ENCODE results near the gene TSPOAP1.

TSPOAP1 gene

DNA sequence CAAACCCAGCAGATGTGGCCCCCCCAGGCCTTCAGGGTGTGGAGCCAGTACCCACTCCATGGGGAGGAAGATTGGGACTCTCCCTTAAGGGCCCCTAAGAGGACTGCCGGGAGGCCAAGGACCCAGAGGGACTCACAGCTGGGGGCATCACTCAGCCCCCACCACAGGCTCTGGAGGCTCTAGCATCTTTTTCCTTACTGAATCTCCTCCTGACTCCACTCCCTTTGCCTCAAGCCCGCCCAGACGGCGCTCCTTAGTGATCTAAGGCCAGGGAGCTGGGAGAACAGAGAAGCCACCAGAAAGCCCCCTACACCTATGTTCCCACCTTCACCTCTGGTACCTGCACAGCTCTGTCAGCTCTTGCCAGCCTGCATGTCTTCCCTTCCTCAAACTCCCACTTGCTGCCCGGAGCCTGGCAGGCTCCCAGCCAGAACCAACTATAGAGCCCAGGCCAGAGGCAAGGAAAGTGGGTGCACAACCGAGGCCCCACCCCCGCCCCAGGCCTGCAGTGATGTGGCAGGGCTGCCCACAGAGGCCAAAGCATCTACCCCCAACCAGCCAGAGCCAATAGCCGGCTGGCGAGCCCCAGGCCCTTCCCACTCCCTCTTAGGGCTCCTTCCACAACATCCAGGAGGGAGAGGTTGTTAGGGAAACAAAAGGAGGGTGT lies 25.5 kb downstream of the TSPOAP1 start:
- no peak for DNase-seq

DNA sequence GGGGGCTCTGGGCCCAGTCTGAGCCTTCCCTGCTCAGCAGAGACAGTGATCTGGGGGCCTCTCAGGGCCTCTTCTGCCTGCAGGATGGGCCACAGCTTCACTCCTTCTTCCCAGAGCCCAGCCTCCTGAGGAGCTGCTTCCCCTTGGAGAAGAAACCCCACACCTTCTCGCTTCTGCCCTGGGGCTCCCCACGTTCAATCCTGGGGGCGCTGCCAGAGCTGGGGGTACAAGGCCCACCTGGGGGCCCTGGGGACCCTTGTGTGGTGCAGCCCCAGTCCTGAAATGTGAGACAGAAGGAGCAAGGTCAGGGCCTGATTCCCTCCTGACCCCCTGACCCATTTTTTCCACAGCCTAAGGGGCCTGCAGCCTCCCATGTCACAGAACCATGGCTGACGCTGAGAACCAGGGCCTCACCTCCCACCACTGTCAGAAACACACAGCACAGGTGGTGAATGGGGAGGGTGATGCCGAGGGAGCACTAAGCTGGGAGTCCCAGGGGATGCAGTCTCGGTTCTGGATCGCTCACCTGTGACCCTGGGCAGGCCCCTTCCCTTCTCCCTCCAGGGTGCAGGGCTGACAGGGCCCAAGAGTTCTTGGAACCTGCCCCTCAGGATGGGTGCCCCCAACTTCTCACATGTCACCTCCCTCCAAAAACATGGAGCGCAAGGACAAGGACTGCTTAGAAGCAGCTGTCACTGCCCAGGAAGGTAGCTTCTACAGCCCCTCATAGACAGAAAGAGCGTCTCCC lies 26.2 kb downstream of the TSPOAP1 start:
- DNase-seq: no peak

- no peak for DNase-seq
These were observed 27.0 kb downstream of the TSPOAP1 start for GRCh38 chr17:58301504-58302150.

GRCh38 chr17:58300336-58300735 lies 28.3 kb downstream of the TSPOAP1 start:
- no peak for DNase-seq

DNA sequence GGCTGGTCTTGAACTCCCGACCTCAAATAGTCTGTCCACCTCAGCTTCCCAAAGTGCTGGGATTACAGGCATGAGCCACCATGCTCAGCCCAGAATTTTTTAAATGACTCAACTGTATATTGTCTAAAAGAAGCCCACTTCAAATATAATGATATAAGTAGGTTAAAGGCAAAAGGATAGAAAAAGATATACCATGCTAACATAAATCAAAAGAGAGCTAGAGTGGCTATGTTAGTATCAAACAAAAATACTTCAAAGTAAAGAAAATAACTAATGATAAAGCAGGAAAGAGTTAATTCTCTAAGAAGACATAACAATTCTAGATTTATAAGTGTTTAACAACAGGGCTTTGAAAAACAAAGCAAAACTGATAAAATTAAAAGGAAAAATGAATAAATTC lies 34.6 kb downstream of the TSPOAP1 start:
- no peak for DNase-seq

GRCh38 chr17:58291246-58291645 lies 37.3 kb downstream of the TSPOAP1 start:
- no peak for DNase-seq

- DNase-seq: no peak
These were observed 38.7 kb downstream of the TSPOAP1 start for GRCh38 chr17:58289869-58290268.

- DNase-seq: no peak
These were observed 43.2 kb downstream of the TSPOAP1 start for GRCh38 chr17:58285422-58285810.

DNA sequence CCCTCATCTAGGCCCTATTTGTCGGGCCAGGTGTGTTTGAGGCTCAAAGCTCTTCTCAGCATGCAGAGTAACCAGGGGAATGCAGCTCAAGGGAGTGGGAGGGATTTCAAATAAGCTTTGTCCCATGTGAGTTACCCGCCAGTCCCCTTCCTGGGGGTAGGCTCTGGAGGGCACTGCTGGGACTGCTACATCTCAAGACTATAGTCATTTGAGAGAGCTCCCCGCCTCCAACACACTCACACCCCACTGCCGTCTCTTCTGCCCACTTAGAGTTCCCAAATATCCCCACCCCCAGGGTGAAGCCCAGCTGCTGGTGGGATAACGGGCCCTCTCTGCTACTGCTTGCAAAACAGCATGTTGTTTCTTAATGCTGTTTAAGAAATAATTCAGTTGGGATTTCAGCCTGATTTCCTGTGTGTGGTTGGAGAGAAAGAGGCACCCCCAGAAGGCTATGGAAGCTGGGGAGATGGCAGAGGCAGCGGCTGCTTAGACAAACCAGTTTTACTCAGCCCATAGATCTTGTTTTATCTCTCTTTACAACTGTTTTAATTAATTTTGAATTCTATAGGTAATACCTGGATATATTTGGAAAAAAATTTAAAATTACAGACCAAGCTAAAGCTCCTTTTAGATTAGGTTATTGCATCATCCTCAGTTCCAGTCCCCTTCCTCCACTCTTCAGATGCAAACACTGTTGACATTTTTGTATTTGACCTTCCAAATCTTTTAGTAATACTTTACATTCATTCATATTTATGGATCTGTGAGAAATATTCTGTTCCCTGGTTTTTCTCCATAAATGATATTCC lies 43.8 kb downstream of the TSPOAP1 start:
- no peak for DNase-seq

- DNase-seq: no peak
These were observed 44.7 kb downstream of the TSPOAP1 start for GRCh38 chr17:58283674-58284612.

GRCh38 chr17:58282442-58282841 lies 46.2 kb downstream of the TSPOAP1 start:
- no peak for DNase-seq

GRCh38 chr17:58281511-58282011 lies 47.0 kb downstream of the TSPOAP1 start:
- no peak for DNase-seq

DNA sequence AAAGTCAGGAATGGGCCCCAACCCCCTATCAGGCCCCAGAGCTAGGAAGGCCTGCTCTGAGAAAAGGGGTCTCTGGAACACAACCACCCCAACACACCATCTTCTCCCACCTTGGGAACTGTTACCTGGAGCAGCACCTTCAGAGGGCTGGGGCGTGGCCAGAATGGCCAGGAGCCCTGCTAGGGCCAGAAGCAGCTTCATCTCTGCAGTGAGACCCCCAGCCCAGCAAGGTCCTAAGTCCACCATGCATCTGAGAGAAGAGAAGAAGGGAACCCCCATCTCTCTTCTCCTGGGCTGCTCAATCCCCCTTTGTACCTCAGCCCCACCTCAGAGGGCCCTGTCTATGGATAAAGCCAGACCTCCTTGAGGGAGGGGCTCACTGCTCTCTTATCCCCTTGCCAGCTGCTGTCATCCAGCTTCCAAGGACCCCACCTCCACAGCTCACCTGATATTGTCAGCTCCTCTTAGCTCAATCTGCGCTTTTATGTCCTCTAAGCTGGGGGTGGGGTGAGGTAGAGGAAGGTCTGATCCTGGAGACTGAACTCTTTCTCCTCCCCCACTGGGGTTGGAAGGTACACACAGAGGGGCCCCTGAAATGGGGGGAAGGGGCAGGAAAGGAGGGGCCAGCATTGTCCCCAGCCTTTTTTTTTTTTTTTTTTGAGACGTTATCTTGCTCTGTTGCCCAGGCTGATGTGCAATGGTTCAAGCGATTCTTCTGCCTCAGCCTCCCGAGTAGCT lies 47.9 kb downstream of the TSPOAP1 start, which contains the start of gene MPO:
MPO (minus strand) TSS at position 456 of the 738 bp plus-strand sequence; CDS start at position 279, 177 bp downstream.
- DNase-seq: no peak

- no peak for DNase-seq
These were observed 48.7 kb downstream of the TSPOAP1 start for GRCh38 chr17:58279736-58280479.

DNA sequence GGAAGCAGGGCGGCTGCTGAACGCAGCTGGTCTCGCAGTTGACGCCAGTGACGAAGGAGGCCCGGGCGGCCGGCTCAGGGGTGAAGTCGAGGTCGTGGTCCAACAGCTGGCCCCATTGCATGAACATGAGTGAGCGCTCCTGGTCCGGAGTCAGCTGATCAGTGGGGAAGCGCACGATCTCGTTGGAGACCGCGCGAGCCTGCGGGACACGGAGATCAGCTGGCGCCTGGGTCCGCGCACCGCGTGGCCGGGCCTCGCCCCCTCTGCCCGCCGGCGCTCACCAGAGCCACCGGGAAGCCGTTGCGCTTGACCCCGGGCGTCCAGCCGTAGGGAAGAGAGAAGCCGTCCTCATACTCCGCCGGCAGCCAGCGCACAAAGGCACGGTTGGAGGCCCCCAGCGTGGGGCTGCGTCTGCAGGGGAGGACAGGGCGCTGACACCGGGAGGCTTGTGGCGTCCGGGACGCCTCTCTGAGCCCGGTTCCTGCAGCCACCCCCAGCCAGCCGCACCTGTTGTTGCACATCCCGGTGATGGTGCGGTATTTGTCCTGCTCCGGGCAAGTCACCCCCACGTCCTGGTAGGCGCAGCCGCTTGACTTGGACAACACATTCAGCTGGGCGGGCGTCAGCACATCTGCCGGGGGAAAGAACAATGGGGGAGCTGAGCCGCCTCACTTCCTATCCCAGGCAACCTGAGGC lies 49.4 kb downstream of the TSPOAP1 start:
- DNase-seq: no peak

GRCh38 chr17:58278661-58279015 lies 50.0 kb downstream of the TSPOAP1 start:
- DNase-seq: no peak

GRCh38 chr17:58277802-58278595 lies 50.6 kb downstream of the TSPOAP1 start:
- no peak for DNase-seq

DNA sequence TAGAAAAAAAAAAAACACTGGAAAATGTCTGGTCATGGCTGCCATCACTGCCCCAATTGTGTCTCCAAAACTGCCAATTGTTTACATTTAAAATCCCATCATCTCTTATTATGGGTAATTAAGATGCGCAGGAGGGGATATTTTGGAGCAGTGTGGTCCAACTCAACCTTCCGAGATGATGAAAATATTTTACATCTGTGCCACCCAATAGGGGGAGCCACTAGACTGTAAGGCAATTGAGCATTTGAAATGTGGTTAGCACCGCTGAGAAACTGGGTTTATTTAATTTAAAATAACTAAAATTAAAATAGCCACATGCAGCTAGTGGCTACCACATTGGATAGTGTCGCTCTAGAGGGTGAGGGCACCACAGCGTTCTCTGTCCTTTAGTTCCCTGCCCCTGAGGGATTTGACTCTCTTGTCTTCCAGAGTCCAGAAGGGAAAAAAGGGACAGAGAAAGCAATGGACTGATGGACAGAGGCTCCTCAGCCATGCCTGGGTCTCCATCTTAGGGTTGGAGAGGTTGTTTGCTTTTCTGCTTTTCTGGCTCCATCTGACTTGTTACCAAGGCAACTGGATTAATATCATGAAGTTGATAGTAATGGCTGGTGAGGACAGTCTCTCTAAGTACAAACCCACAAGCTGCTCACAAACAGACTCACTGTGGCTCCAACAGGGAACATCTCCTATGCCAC lies 51.3 kb downstream of the TSPOAP1 start:
- DNase-seq: no peak
